ENCODE data around the gene KRTAP1-1.

KRTAP1-1 gene

GRCh38 chr17:40993839-40994238 is 47.4 kb downstream of the KRTAP1-1 start, which contains the start of gene KRTAP3-3:
Gene KRTAP3-3 (minus strand): TSS chr17:40994164. CDS start chr17:40994097, 67 bp downstream.
- Histone ChIP-seq H3K36me3 (ENCODE audit: low read length) (no peaks in the 10 kb centered on the region), H3K9ac (ENCODE audit: low read length) (no peak within 1 kb of the TSS), H3K27ac (ENCODE audit: low read depth, low read length) (no peak within 1 kb of the TSS), H3K4me3 (ENCODE audit: insufficient read depth, low read length, poor library complexity, severe bottlenecking) (no peak within 1 kb of the TSS), H3K4me2 (ENCODE audit: low read depth, low read length, poor library complexity, severe bottlenecking) (no peak within 1 kb of the TSS), H3K79me2 (ENCODE audit: insufficient read depth, low read length) (no peaks in the 10 kb centered on the region), H3K27me3 (ENCODE audit: low read length) (no peaks in the 10 kb centered on the region), H3F3A (ENCODE audit: insufficient read depth) (no peaks in the 10 kb centered on the region), H3K9me2 (replicated peaks; ENCODE audit: insufficient read depth, low read length) (no peaks in the 10 kb centered on the region), H2AFZ (ENCODE audit: low read depth, low read length, severe bottlenecking) (no peak within 1 kb of the TSS), H4K20me1 (ENCODE audit: low read depth, low read length) (no peaks in the 10 kb centered on the region), H3K9me3 (ENCODE audit: insufficient read depth, low read length) (no peaks in the 10 kb centered on the region)
- TF ChIP-seq EZH2phosphoT487 (conservative IDR thresholded peaks at IDR 0.05; ENCODE audit: low read length) (no peak), CTCF (IDR thresholded peaks at IDR 0.05; ENCODE audit: insufficient read depth, low read length, poor library complexity, severe bottlenecking) (no peak)

- Histone ChIP-seq H3K4me3 (ENCODE audit: insufficient read depth, low read length, poor library complexity, severe bottlenecking) (no peak overlapping the region), H3K27me3 (ENCODE audit: low read length) (no peaks in the 10 kb centered on the region), H3K36me3 (ENCODE audit: low read length) (no peaks in the 10 kb centered on the region), H3K4me2 (ENCODE audit: low read depth, low read length, poor library complexity, severe bottlenecking) (no peak overlapping the region), H3K9me2 (replicated peaks; ENCODE audit: insufficient read depth, low read length) (no peaks in the 10 kb centered on the region), H3K79me2 (ENCODE audit: insufficient read depth, low read length) (no peaks in the 10 kb centered on the region), H2AFZ (ENCODE audit: low read depth, low read length, severe bottlenecking) (no peak overlapping the region), H3K9me3 (ENCODE audit: insufficient read depth, low read length) (no peaks in the 10 kb centered on the region), H3K9ac (ENCODE audit: low read length) (no peak overlapping the region), H3K27ac (ENCODE audit: low read depth, low read length) (no peak overlapping the region), H4K20me1 (ENCODE audit: low read depth, low read length) (no peaks in the 10 kb centered on the region), H3F3A (ENCODE audit: insufficient read depth) (no peaks in the 10 kb centered on the region)
- TF ChIP-seq CTCF (IDR thresholded peaks at IDR 0.05; ENCODE audit: insufficient read depth, low read length, poor library complexity, severe bottlenecking) (no peak), EZH2phosphoT487 (conservative IDR thresholded peaks at IDR 0.05; ENCODE audit: low read length) (no peak)
These were observed 48.2 kb downstream of the KRTAP1-1 start for GRCh38 chr17:40993084-40993483.

GRCh38 chr17:40992666-40993065 is 48.6 kb downstream of the KRTAP1-1 start:
- TF ChIP-seq EZH2phosphoT487 (conservative IDR thresholded peaks at IDR 0.05; ENCODE audit: low read length) (no peak), CTCF (IDR thresholded peaks at IDR 0.05; ENCODE audit: insufficient read depth, low read length, poor library complexity, severe bottlenecking) (no peak)
- no peaks in the 10 kb centered on the region for H4K20me1 ChIP-seq (ENCODE audit: low read depth, low read length)

More at GRCh38 chr17:40992666-40993065, 48.6 kb downstream of the KRTAP1-1 start:
- Histone ChIP-seq H3K27ac (ENCODE audit: low read depth, low read length) (no peak overlapping the region), H3F3A (ENCODE audit: insufficient read depth) (no peaks in the 10 kb centered on the region), H3K9me3 (ENCODE audit: insufficient read depth, low read length) (no peaks in the 10 kb centered on the region), H3K36me3 (ENCODE audit: low read length) (no peaks in the 10 kb centered on the region), H3K4me2 (ENCODE audit: low read depth, low read length, poor library complexity, severe bottlenecking) (no peak overlapping the region), H2AFZ (ENCODE audit: low read depth, low read length, severe bottlenecking) (no peak overlapping the region), H3K27me3 (ENCODE audit: low read length) (no peaks in the 10 kb centered on the region), H3K4me3 (ENCODE audit: insufficient read depth, low read length, poor library complexity, severe bottlenecking) (no peak overlapping the region), H3K9me2 (replicated peaks; ENCODE audit: insufficient read depth, low read length) (no peaks in the 10 kb centered on the region), H3K9ac (ENCODE audit: low read length) (no peak overlapping the region), H3K79me2 (ENCODE audit: insufficient read depth, low read length) (no peaks in the 10 kb centered on the region)

All from SU-DHL-6 (cell line).